ENCODE measurements around the gene ZNF573.
A peak's percentile ranks its signal among the peaks of the same experiment; 100 is the strongest.

Gene ZNF573

GRCh38 chr19:37695144-37695899, 84.1 kb downstream of the ZNF573 start:
- no peak for DNase-seq (ENCODE audit: low read depth)

- no peak for DNase-seq (ENCODE audit: low read depth)
Observed at GRCh38 chr19:37692956-37693620, 86.3 kb downstream of the ZNF573 start.

DNA sequence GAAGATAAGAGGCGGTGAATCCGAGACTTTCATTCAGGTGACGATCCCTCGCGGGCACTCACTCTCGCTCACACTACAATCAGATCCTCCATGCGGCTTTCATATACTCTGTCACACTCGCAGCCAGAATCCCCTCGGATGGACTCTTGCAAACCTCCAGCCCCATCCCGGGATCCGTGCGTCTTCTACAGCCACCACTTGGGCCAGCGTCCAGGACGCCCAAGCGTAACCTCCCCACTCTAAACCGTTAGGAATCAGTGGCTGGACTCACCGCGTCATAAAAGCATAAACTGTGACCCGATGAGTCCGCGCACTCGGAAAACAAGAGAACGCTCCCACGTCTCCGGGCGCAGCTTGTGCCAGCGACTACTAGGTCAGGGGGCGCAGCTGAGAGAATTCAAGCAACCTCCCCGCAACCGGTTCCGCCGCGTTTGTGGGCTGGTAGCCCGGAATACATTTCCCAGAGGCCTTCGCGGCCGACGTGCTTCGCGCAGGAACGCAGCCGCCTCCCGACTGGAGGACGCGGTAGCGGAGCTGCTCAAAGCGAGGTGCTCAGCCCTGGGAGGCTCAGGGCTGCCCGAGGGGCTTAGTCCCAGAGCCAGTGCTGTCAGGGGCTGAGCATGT, 87.4 kb downstream of the ZNF573 start:
- peak; percentile 59 for DNase-seq (ENCODE audit: low read depth)
